Measurements from ENCODE around the gene BCL2A1.
"Not testable (repeated sequence)": the region's sequence is repeated elsewhere in the genome, so short reads cannot be mapped to it uniquely, and the experiment has no call there.

The BCL2A1 gene

GRCh38 chr15:79965846-79966630 lies 5.0 kb downstream of the BCL2A1 start:
- Mint-ChIP-seq H3K36me3 (ENCODE audit: insufficient read depth) (peaks cover 8% of the 10 kb centered on the region), H3K27ac (ENCODE audit: low read depth) (peak overlapping the region; percentile 80), H3K27me3 (no peaks in the 10 kb centered on the region), H3K4me1 (peaks cover 59% of the 10 kb centered on the region), H3K9me3 (no peaks in the 10 kb centered on the region), H3K4me3 (peak overlapping the region; percentile 57)
- ATAC-seq (replicated peaks; ENCODE audit: extremely low read depth, poor library complexity, severe bottlenecking) (no peak), DNase-seq (ENCODE audit: low spot score in 2 of 2) (no peak)

GRCh38 chr15:79964232-79964805 lies 6.7 kb downstream of the BCL2A1 start:
- peaks cover 52% of the 10 kb centered on the region for H3K4me1 Mint-ChIP-seq
- peaks cover 7% of the 10 kb centered on the region for H3K36me3 Mint-ChIP-seq (ENCODE audit: insufficient read depth)
- DNase-seq (ENCODE audit: low spot score in 2 of 2) (no peak), ATAC-seq (replicated peaks; ENCODE audit: extremely low read depth, poor library complexity, severe bottlenecking) (no peak)
- no peak overlapping the region for H3K4me3 Mint-ChIP-seq
- H3K27me3 Mint-ChIP-seq, result no peaks in the 10 kb centered on the region
- H3K9me3 Mint-ChIP-seq, result no peaks in the 10 kb centered on the region
- no peak overlapping the region for H3K27ac Mint-ChIP-seq (ENCODE audit: low read depth)

- Mint-ChIP-seq H3K27ac (ENCODE audit: low read depth) (peak overlapping the region; percentile 74), H3K4me1 (peaks cover 41% of the 10 kb centered on the region)
- not testable (repeated sequence) for H3K27me3 Mint-ChIP-seq; H3K9me3 Mint-ChIP-seq; DNase-seq (ENCODE audit: low spot score in 2 of 2); H3K36me3 Mint-ChIP-seq (ENCODE audit: insufficient read depth); ATAC-seq (replicated peaks; ENCODE audit: extremely low read depth, poor library complexity, severe bottlenecking); H3K4me3 Mint-ChIP-seq
Measured at GRCh38 chr15:79962921-79963320, 8.1 kb downstream of the BCL2A1 start.

GRCh38 chr15:79962178-79962577 lies 8.8 kb downstream of the BCL2A1 start:
- no peak overlapping the region for H3K4me3 Mint-ChIP-seq
- H3K9me3 Mint-ChIP-seq, result no peaks in the 10 kb centered on the region
- no peak for ATAC-seq (replicated peaks; ENCODE audit: extremely low read depth, poor library complexity, severe bottlenecking)
- DNase-seq (ENCODE audit: low spot score in 2 of 2), result no peak
- peak overlapping the region; percentile 74 for H3K27ac Mint-ChIP-seq (ENCODE audit: low read depth)
- no peaks in the 10 kb centered on the region for H3K27me3 Mint-ChIP-seq
- peaks cover 34% of the 10 kb centered on the region for H3K4me1 Mint-ChIP-seq
- peaks cover 9% of the 10 kb centered on the region for H3K36me3 Mint-ChIP-seq (ENCODE audit: insufficient read depth)

GRCh38 chr15:79960502-79961212 lies 10.3 kb downstream of the BCL2A1 start:
- H3K27me3 Mint-ChIP-seq, result no peaks in the 10 kb centered on the region
- H3K36me3 Mint-ChIP-seq (ENCODE audit: insufficient read depth), result peaks cover 9% of the 10 kb centered on the region
- ATAC-seq (replicated peaks; ENCODE audit: extremely low read depth, poor library complexity, severe bottlenecking) (no peak), DNase-seq (ENCODE audit: low spot score in 2 of 2) (no peak)
- no peaks in the 10 kb centered on the region for H3K9me3 Mint-ChIP-seq
- no peak overlapping the region for H3K27ac Mint-ChIP-seq (ENCODE audit: low read depth)
- H3K4me3 Mint-ChIP-seq, result no peak overlapping the region
- H3K4me1 Mint-ChIP-seq, result peaks cover 22% of the 10 kb centered on the region

GRCh38 chr15:79957741-79958140 lies 13.3 kb downstream of the BCL2A1 start:
- Mint-ChIP-seq H3K27ac (ENCODE audit: low read depth) (no peak overlapping the region), H3K9me3 (no peaks in the 10 kb centered on the region), H3K27me3 (no peaks in the 10 kb centered on the region), H3K4me1 (peaks cover 26% of the 10 kb centered on the region), H3K4me3 (no peak overlapping the region), H3K36me3 (ENCODE audit: insufficient read depth) (peaks cover 10% of the 10 kb centered on the region)
- DNase-seq (ENCODE audit: low spot score in 2 of 2) (no peak), ATAC-seq (replicated peaks; ENCODE audit: extremely low read depth, poor library complexity, severe bottlenecking) (no peak)

- H3K4me1 Mint-ChIP-seq, result peaks cover 18% of the 10 kb centered on the region
- no peak overlapping the region for H3K4me3 Mint-ChIP-seq
- H3K27me3 Mint-ChIP-seq, result no peaks in the 10 kb centered on the region
- H3K27ac Mint-ChIP-seq (ENCODE audit: low read depth), result no peak overlapping the region
- peaks cover 10% of the 10 kb centered on the region for H3K36me3 Mint-ChIP-seq (ENCODE audit: insufficient read depth)
- DNase-seq (ENCODE audit: low spot score in 2 of 2), result no peak
- no peak for ATAC-seq (replicated peaks; ENCODE audit: extremely low read depth, poor library complexity, severe bottlenecking)
- no peaks in the 10 kb centered on the region for H3K9me3 Mint-ChIP-seq
Measured at GRCh38 chr15:79956354-79956939, 14.5 kb downstream of the BCL2A1 start.

GRCh38 chr15:79954661-79955060 lies 16.3 kb downstream of the BCL2A1 start:
- Mint-ChIP-seq H3K27ac (ENCODE audit: low read depth) (no peak overlapping the region), H3K4me3 (no peak overlapping the region), H3K27me3 (no peaks in the 10 kb centered on the region), H3K36me3 (ENCODE audit: insufficient read depth) (peaks cover 5% of the 10 kb centered on the region), H3K4me1 (peaks cover 18% of the 10 kb centered on the region), H3K9me3 (no peaks in the 10 kb centered on the region)
- DNase-seq (ENCODE audit: low spot score in 2 of 2) (no peak), ATAC-seq (replicated peaks; ENCODE audit: extremely low read depth, poor library complexity, severe bottlenecking) (no peak)

- DNase-seq (ENCODE audit: low spot score in 2 of 2) (no peak), ATAC-seq (replicated peaks; ENCODE audit: extremely low read depth, poor library complexity, severe bottlenecking) (peak; percentile 52)
- Mint-ChIP-seq H3K4me1 (peaks cover 18% of the 10 kb centered on the region), H3K36me3 (ENCODE audit: insufficient read depth) (peaks cover 2% of the 10 kb centered on the region), H3K9me3 (no peaks in the 10 kb centered on the region), H3K27me3 (no peaks in the 10 kb centered on the region), H3K4me3 (no peak overlapping the region), H3K27ac (ENCODE audit: low read depth) (peak overlapping the region; percentile 66)
Measured at GRCh38 chr15:79953951-79954444, 17.0 kb downstream of the BCL2A1 start.

- no peak overlapping the region for H3K4me3 Mint-ChIP-seq
- no peak overlapping the region for H3K27ac Mint-ChIP-seq (ENCODE audit: low read depth)
- peaks cover 29% of the 10 kb centered on the region for H3K4me1 Mint-ChIP-seq
- no peaks in the 10 kb centered on the region for H3K27me3 Mint-ChIP-seq
- no peaks in the 10 kb centered on the region for H3K9me3 Mint-ChIP-seq
- ATAC-seq (replicated peaks; ENCODE audit: extremely low read depth, poor library complexity, severe bottlenecking), result no peak
- H3K36me3 Mint-ChIP-seq (ENCODE audit: insufficient read depth), result peaks cover 2% of the 10 kb centered on the region
- no peak for DNase-seq (ENCODE audit: low spot score in 2 of 2)
Measured at GRCh38 chr15:79952329-79952728, 18.7 kb downstream of the BCL2A1 start.

- Mint-ChIP-seq H3K4me1 (peaks cover 33% of the 10 kb centered on the region), H3K27ac (ENCODE audit: low read depth) (no peak overlapping the region), H3K4me3 (no peak overlapping the region), H3K36me3 (ENCODE audit: insufficient read depth) (peaks cover 2% of the 10 kb centered on the region), H3K27me3 (no peaks in the 10 kb centered on the region), H3K9me3 (no peaks in the 10 kb centered on the region)
- DNase-seq (ENCODE audit: low spot score in 2 of 2) (no peak), ATAC-seq (replicated peaks; ENCODE audit: extremely low read depth, poor library complexity, severe bottlenecking) (no peak)
Measured at GRCh38 chr15:79950247-79950646, 20.7 kb downstream of the BCL2A1 start.

- H3K4me1 Mint-ChIP-seq, result peaks cover 24% of the 10 kb centered on the region
- no peak overlapping the region for H3K4me3 Mint-ChIP-seq
- no peaks in the 10 kb centered on the region for H3K27me3 Mint-ChIP-seq
- DNase-seq (ENCODE audit: low spot score in 2 of 2), result no peak
- no peak for ATAC-seq (replicated peaks; ENCODE audit: extremely low read depth, poor library complexity, severe bottlenecking)
- H3K9me3 Mint-ChIP-seq, result no peaks in the 10 kb centered on the region
- peaks cover 2% of the 10 kb centered on the region for H3K36me3 Mint-ChIP-seq (ENCODE audit: insufficient read depth)
- peak overlapping the region; percentile 7 for H3K27ac Mint-ChIP-seq (ENCODE audit: low read depth)
Measured at GRCh38 chr15:79948761-79949160, 22.2 kb downstream of the BCL2A1 start.
